ENCODE data around the gene TOPORS. TPM values are rescaled to one million over a fixed set of nuclear protein-coding genes. Genes with fewer than 3 reads are reported as not detected.

TOPORS gene
- total and polyA plus RNA-seq, 2 donors (not counting 1 experiment from before 2014, with no cell fraction given): 10.1 to 21.4 TPM

DNA sequence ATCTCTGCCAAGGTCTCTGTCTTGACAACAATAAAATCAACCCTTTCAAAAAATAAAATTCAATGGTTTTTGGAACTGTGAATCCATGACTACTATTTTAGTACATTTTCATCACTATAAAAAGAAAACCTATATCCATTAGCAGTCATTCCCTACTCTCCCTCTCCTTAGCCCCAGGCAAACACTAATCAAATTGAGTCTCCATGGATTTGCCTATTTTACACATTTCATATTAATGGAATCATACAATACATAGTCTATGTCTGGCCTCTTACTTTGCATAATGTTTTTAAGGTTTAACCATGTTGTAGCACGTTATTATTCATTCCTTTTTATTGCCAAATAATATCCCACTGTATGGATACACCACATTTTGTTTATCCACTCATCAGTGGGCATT is 50.5 kb downstream of the TOPORS start:
- H3K9me3 Mint-ChIP-seq (ENCODE audit: insufficient read depth): no peaks in the 10 kb centered on the region
- DNase-seq (no peak), ATAC-seq (ENCODE audit: low read depth) (no peak)
- ChIA-PET POLR2A (no interaction called here), CTCF (no interaction called here)
- no peak for TF ChIP-seq EZH2 (IDR thresholded peaks at IDR 0.05; ENCODE audit: borderline replicate concordance, insufficient read depth, low read depth, low read length, poor library complexity, severe bottlenecking)
- TF ChIP-seq, protein P1, sequence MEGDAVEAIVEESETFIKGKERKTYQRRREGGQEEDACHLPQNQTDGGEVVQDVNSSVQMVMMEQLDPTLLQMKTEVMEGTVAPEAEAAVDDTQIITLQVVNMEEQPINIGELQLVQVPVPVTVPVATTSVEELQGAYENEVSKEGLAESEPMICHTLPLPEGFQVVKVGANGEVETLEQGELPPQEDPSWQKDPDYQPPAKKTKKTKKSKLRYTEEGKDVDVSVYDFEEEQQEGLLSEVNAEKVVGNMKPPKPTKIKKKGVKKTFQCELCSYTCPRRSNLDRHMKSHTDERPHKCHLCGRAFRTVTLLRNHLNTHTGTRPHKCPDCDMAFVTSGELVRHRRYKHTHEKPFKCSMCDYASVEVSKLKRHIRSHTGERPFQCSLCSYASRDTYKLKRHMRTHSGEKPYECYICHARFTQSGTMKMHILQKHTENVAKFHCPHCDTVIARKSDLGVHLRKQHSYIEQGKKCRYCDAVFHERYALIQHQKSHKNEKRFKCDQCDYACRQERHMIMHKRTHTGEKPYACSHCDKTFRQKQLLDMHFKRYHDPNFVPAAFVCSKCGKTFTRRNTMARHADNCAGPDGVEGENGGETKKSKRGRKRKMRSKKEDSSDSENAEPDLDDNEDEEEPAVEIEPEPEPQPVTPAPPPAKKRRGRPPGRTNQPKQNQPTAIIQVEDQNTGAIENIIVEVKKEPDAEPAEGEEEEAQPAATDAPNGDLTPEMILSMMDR (IDR thresholded peaks at IDR 0.05): no peak
- no peak overlapping the region for H3K4me3 ChIP-seq (ENCODE audit: control extremely low read depth in 1 of 5, extremely low read depth in 1 of 5, insufficient read depth in 1 of 5, low read depth in 2 of 5, low read length in 4 of 5)
- intact Hi-C loops (cut with micrococcal nuclease): no loop called here
- H3K27me3 Mint-ChIP-seq: no peaks in the 10 kb centered on the region
- no peaks in the 10 kb centered on the region for H3K4me1 ChIP-seq (ENCODE audit: control insufficient read depth in 2 of 2, insufficient read depth in 2 of 2, low read length in 2 of 2)
- peaks cover 6 to 34% of the 10 kb centered on the region in 2 experiments for H3K36me3 ChIP-seq (replicated peaks in 1 of 2; ENCODE audit: control extremely low read depth in 1 of 2, control insufficient read depth in 1 of 2, extremely low read depth in 1 of 2, insufficient read depth in 2 of 2, low read length in 1 of 2)
- H3K9ac ChIP-seq (ENCODE audit: low read length): no peak overlapping the region
- no CpG with 5 or more reads among the region's 1 CpG for WGBS (ENCODE audit: insufficient coverage)
- no peak overlapping the region for H3K4me2 ChIP-seq (replicated peaks; ENCODE audit: low read depth, low read length, poor library complexity, severe bottlenecking)
- no peak overlapping the region for H3K4me3 Mint-ChIP-seq
- H3K27me3 ChIP-seq (replicated peaks in 1 of 4; ENCODE audit: control extremely low read depth in 1 of 4, control insufficient read depth in 3 of 4, insufficient read depth in 4 of 4, low read length in 3 of 4): no peaks in the 10 kb centered on the region
- no peak overlapping the region for H3K27ac ChIP-seq (ENCODE audit: low read length in 2 of 2)
- no peaks in the 10 kb centered on the region for H3K4me1 Mint-ChIP-seq
- H4K20me1 ChIP-seq (ENCODE audit: control insufficient read depth, insufficient read depth, low read length, poor library complexity, severe bottlenecking): peaks cover 15% of the 10 kb centered on the region
- H2AFZ ChIP-seq (ENCODE audit: insufficient read depth, low read depth, low read length, poor library complexity, severe bottlenecking): no peak overlapping the region
- no peak overlapping the region for H3K27ac Mint-ChIP-seq
- H3K79me2 ChIP-seq (ENCODE audit: control insufficient read depth, insufficient read depth, low read length): peaks cover 7% of the 10 kb centered on the region
- no peaks in the 10 kb centered on the region for H3K9me3 ChIP-seq (ENCODE audit: control extremely low read depth in 1 of 3, control insufficient read depth in 2 of 3, insufficient read depth in 1 of 3, low read length in 2 of 3)

DNA sequence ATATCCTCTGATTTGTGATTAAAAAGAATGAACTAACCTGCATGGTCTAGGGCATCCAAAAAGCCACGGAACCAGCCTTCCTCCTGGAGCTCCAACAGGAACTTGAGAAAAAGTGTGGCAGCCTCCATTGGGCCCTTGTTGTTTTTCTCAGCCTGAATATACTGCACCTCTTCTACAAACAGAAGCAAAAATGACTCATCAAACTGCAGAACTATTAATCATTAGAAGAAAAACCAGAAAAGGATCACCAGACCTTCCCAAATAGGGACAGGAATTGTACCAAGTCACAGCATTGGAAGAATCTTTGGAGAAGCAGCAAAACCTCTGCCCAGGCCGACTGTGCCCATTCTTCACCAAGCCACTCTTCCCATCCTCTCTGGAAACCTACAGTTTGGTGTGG is 51.6 kb downstream of the TOPORS start:
- DNase-seq (no peak), ATAC-seq (ENCODE audit: low read depth) (no peak)
- no peaks in the 10 kb centered on the region for H3K9me3 Mint-ChIP-seq (ENCODE audit: insufficient read depth)
- no peak overlapping the region for H3K4me3 Mint-ChIP-seq
- ChIA-PET CTCF (no interaction called here), POLR2A (no interaction called here)
- Histone ChIP-seq H3K27ac (ENCODE audit: low read length in 2 of 2) (no peak overlapping the region), H3K9me3 (ENCODE audit: control extremely low read depth in 1 of 3, control insufficient read depth in 2 of 3, insufficient read depth in 1 of 3, low read length in 2 of 3) (no peaks in the 10 kb centered on the region), H3K4me2 (replicated peaks; ENCODE audit: low read depth, low read length, poor library complexity, severe bottlenecking) (no peak overlapping the region), H3K27me3 (replicated peaks in 1 of 4; ENCODE audit: control extremely low read depth in 1 of 4, control insufficient read depth in 3 of 4, insufficient read depth in 4 of 4, low read length in 3 of 4) (no peaks in the 10 kb centered on the region), H3K9ac (ENCODE audit: low read length) (no peak overlapping the region), H4K20me1 (ENCODE audit: control insufficient read depth, insufficient read depth, low read length, poor library complexity, severe bottlenecking) (peaks cover 15% of the 10 kb centered on the region), H3K79me2 (ENCODE audit: control insufficient read depth, insufficient read depth, low read length) (peaks cover 2% of the 10 kb centered on the region), H3K4me1 (ENCODE audit: control insufficient read depth in 2 of 2, insufficient read depth in 2 of 2, low read length in 2 of 2) (no peaks in the 10 kb centered on the region), H2AFZ (ENCODE audit: insufficient read depth, low read depth, low read length, poor library complexity, severe bottlenecking) (no peak overlapping the region), H3K4me3 (ENCODE audit: control extremely low read depth in 1 of 5, extremely low read depth in 1 of 5, insufficient read depth in 1 of 5, low read depth in 2 of 5, low read length in 4 of 5) (no peak overlapping the region), H3K36me3 (replicated peaks in 1 of 2; ENCODE audit: control extremely low read depth in 1 of 2, control insufficient read depth in 1 of 2, extremely low read depth in 1 of 2, insufficient read depth in 2 of 2, low read length in 1 of 2) (peaks cover 11 to 42% of the 10 kb centered on the region in 2 experiments)
- TF ChIP-seq, protein P1 (IDR thresholded peaks at IDR 0.05): no peak
- no peak for TF ChIP-seq EZH2 (IDR thresholded peaks at IDR 0.05; ENCODE audit: borderline replicate concordance, insufficient read depth, low read depth, low read length, poor library complexity, severe bottlenecking)
- no peaks in the 10 kb centered on the region for H3K4me1 Mint-ChIP-seq
- 86% methylated on average over 1 of the region's 2 CpGs for WGBS (ENCODE audit: insufficient coverage)
- no peak overlapping the region for H3K27ac Mint-ChIP-seq
- intact Hi-C loops (cut with micrococcal nuclease): no loop called here
- no peaks in the 10 kb centered on the region for H3K27me3 Mint-ChIP-seq

All from B cell (primary cell).